Posterior vena cava (tissue), 2 donors: Measurements from ENCODE around the gene MYBL2. TPM values are rescaled to one million over a fixed set of nuclear protein-coding genes. Genes with fewer than 3 reads are reported as not detected.
A peak's percentile ranks its signal among the peaks of the same experiment; 100 is the strongest.

Experiments
- DNase-seq: peaks from one replicate; pipeline ENCODE4 v3.0.0-alpha.2; 2020; ENCODE audit warnings: low spot score
- intact Hi-C, 2 donors: fragments of 100-400 bp; cut with DNase I; formaldehyde crosslinking; loops; one replicate each; pipeline versions ENCODE4 v1.14.1 to v1.14.2; 2022 to 2023
- total RNA-seq, 2 donors: library from RNA; stranded (reverse); fragmentation: NEBNext Ultra II Directional; extraction: Animal tissue kit (Norgen Biotek cat#: 25700); gene quantifications; one replicate each; pipeline ENCODE4 v1.2.1, GENCODE V29; 2021
- donor health status: DM: yes; HTN: yes; CAD: no.
- donor health status: DM: yes; HTN: yes; CAD: no.

MYBL2 gene
- total RNA-seq, 2 donors from 2014 or later: 0.24 to 0.60 TPM

DNA sequence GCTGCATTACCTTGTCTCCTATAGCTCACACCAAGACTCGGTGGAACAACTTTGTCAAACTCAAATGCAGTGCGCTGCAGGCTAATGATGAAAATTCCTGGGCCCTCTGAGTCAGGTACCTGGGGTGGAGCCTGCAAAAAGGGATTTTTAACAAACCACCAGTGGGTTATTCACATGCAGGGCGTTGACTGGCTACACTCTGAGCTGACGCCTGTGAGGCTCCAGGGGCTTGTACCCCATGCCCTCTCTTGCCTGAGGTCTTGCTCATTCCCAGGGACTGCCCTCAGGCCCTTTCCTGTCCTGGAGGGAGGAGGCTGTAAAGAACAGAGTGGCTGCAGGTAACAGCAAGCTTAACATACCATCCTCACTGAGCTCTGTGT, 50.7 kb downstream of the MYBL2 start:
- peak; percentile 54 for DNase-seq
- intact Hi-C loops: loop anchor here in 1 of 2 donors (5.0 kb wide), 1 partner anchor 50 kb away; the partner anchor contains the start of gene MYBL2

DNA sequence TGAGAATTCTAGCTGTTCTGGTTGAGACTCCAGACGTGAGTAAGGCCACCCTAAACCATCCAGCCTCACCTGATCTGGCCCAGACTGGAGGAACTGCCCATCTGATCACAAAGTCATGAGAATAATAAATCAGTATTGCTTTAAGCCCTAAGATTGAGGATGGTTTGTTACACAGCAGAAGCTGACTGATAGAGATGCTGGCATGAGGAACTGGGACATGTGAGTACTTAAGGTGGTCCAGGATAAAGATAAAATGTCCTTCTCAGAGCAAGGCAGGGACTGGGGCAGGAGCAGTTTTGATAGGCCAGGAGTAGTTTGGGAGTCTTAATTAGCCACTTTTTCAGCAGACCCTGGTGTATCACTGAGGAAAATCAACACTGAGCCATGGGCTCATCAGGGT, 53.1 kb downstream of the MYBL2 start:
- intact Hi-C loops: no loop called here
- DNase-seq: no peak

DNA sequence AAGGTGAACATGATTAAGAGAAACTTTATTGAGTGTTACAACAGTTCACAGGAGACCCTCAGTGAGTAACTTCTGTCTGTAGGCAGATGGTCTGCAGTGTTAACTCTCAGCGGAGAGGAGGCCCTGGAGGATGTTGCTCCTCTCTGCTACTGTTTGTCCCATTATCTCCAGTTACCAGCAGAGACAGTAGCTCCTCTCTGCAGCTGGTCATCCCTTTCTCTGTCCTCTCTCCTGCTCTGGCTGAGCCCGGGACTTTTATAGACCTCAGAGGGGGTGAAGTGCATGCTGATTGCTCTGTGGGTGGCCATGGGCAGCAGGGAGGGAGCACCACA, 54.1 kb downstream of the MYBL2 start:
- intact Hi-C loops: no loop called here
- DNase-seq: peak; percentile 31

DNA sequence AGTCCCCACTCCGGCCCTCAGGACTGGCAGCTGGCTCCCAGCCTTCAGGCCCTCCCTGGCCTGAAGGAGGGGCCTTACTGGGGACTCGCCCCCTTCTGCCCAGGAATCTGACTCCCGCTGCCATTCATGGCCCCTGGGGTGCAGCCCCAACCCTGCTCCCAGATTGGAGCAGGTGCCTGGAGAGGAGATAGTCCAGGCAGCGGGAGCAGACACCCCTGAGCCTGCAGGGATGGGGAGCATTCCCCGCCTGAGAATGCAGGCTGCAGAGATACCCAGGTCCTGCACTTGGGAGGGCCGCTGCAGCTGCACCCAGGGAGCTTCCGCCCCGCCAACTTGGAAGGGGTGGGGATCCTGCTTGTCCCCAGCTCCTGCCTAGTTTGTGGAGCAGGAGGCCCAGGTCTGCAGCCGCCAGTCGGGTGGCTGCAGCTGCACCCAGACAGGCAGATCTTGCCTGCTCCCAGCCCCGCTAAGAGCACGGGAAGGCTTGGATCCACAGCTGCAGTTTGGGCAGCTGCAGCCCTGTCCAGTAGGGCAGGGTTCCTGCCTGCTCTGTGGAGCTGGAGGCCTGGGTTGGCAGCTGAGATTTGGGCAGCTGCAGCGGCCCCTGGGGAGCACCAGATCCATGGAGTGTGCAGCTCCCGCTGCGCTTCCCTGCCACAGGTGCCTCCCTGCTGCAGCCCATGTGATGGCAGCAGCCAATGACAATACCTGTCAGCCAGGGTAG, 54.7 kb downstream of the MYBL2 start:
- peak; percentile 47 for DNase-seq
- intact Hi-C loops: no loop called here

DNA sequence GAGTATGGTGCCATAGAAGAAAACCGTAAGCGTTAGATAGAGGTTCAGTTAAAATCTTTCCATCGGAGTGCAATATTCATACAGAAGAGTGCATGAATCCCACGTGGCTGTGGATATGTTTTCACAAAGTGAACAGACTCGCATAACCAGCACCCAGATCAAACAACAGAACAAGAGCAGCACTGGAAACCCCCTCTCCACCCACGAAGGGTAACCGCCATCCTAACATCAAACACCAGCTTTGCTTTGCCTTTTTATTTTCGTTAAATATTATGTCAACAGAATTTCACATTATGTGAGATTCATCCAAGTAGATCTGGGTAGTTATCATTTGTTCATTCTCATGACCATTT, 55.2 kb downstream of the MYBL2 start:
- DNase-seq: peak; percentile 0
- intact Hi-C loops: no loop called here

DNA sequence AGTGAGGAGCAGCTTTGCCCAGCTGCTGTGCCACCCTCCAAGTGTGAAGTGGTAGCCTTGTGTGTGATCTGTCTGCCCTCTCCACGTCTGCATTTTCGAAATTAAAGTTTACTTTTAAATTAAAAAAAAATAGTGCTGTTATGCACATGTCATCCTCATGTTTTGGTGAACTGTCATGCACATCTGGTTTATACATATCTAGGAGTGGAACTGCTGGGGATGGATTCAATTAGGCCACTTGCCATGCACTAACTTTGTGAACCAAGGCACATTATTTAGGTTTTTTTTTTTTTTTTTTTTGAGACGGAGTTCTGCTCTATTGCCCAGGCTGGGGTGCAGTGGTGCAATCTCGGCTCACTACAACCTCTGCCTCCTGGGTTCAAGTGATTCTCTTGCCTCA, 56.3 kb downstream of the MYBL2 start:
- intact Hi-C loops: no loop called here

DNA sequence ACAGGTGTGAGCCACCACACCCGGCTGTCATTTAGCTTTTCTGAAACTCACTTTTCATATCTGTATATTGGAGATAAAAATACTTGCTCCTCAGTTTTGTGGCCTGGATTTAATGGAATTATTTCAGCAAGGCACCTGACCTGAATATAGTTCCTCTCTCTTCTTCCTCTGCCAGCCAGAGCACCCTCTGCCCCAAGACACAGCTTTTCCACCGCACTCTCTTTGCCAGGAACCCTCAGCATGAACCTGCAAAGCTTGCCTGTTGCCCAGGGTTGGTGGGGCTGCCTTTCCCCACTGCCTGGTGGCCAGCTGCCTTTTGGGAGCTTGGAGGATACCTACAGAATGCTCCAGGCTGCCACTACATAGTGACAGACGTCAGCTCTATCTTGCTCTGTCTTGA, 56.8 kb downstream of the MYBL2 start:
- intact Hi-C loops: no loop called here
- DNase-seq: peak; percentile 55

More for the DNA sequence above, 56.3 kb downstream of the MYBL2 start:
- DNase-seq: no peak

DNA sequence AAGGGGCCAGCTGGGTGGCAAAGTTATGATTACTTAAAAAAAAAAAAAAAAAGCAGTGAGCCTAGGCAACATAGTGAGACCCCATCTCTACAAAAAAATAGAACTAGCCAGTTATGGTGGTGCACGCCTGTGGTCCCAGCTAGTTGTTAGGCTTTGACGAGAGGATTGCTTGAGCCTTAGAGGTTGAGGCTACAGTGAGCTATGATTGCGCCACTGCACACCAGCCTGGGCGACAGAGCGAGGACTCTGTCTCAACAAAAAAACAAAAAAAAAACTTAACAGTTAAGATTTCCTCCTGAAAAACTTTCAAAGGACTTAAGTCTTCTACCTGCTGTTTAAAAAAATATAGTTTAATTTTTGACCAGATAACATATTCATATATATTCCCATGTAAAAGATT, 57.5 kb downstream of the MYBL2 start:
- DNase-seq: peak; percentile 25
- intact Hi-C loops: no loop called here

DNA sequence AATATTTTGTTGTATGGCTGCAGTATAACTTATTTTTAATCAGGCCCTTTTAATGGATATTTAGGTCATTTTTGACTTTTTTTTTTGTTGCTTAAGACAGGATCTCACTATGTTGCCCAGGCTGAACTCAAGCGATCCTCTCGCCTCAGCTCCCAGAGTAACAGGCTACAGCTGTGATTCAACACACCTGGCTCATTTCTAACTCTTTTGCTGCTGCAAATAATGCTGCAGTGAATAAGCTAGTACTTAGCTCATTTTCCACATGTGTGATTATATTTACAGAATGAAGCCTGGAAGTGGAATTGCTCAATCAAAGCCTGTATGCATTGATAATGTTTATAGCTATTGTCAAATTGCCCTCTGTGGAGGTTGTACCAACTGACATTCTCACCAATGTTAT, 58.8 kb downstream of the MYBL2 start:
- intact Hi-C loops: no loop called here
- DNase-seq: peak; percentile 1

DNA sequence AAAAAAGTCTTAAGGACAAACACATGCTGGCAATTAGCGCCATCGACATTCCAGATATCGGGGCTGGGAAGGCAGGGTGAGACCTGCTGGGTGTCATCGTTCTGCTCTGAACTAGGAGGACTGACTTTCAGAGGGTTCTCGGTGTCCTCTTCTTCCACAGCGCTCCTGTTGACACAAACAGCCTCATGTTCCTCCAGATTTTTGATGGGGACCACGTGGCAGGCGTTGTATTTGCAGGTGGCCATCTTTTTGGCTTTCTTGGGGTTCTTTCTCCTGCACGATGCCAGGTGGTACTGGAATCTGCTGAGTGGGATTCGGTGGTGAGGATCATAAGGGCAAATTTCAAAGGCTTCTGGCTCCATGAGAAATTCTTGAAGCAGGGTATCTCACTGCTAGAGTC, 59.4 kb downstream of the MYBL2 start:
- peak; percentile 26 for DNase-seq
- intact Hi-C loops: no loop called here

DNA sequence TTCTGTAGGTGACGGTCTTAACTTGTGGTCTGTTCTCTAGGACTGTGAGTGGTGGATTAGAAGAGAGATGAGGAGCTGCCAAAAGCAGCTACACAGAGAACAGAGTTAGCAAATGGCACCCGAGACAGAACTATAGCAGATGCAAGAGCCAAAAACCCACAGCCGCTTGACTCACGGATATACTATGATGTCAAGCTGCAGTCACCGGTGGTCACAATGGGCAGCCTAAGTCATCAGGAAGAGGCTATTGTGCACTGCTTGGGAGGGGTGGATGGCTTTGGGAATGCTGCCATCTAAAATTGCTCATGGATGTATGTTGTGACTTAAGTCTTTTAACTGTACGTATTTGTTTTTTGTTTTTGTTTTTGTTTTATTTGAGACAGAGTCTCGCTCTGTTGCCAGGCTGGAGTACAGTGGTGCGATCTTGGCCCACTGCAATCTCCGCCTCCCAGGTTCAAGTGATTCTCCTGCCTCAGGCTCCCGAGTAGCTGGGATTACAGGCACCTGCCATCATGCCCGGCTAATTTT, 60.0 kb downstream of the MYBL2 start, which contains the start of gene GTSF1L:
TSS of gene GTSF1L (minus strand) at position 192 of the 528 bp plus-strand sequence. CDS start 308 bp downstream, outside the sequence.
- DNase-seq: peak; percentile 13

DNA sequence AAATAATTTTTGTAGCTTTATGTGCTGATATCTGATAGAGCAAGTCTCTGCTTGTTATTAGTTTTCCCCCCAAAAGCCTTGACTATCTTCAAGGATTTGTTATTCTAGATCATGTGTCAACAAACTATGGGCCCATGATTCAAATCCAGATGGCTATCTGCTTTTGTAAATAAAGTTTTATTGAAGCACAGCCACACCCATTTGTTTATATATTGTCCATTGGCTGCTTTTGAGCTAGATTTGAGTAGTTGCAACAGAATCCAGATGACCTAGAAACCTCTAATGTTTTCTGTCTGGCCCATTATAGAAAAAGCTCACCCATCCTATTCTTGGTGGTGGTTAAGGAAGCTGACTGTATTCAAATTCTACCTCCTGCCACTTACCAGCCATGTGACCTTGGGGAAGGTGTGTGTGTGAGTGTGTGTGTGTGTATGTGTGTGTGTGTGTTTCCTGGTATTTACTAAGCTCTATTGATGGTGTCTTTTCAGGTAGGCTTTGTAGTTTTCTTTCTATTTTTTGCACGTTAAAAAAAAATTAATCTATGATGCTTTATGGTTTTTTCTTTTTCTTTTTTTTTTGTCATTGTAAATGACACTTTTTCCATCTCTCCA, 61.2 kb downstream of the MYBL2 start:
- DNase-seq: no peak
- intact Hi-C loops: no loop called here

More for the DNA sequence above, 60.0 kb downstream of the MYBL2 start, which contains the start of gene GTSF1L:
- intact Hi-C loops: no loop called here

DNA sequence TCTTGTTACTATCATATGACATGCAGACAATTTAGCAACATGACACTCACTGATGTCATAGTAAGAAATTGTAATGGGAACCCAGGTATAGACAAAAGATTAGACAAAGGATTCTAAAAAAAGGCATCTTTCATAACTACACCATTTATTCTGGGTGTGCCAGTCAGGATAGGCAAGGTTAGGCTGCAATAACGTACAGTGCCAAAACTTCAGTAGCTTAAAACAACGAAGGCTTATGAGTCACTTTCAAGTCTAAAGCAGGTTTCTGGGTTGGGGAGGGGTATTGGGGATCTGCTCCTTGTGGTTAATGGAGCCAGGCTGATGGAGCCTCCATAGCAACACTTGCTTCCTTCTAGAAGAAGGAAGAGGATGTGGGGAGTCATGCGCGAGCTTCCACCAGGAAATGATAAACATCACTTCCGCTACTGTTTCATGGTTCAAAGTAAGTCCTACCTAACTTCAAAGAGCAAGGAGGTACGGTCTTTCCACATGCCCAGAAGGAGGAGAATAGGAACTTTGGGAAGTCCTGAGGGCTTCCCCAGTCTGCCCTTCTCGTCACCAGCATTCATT, 61.9 kb downstream of the MYBL2 start:
- intact Hi-C loops: no loop called here
- DNase-seq: peak; percentile 4

DNA sequence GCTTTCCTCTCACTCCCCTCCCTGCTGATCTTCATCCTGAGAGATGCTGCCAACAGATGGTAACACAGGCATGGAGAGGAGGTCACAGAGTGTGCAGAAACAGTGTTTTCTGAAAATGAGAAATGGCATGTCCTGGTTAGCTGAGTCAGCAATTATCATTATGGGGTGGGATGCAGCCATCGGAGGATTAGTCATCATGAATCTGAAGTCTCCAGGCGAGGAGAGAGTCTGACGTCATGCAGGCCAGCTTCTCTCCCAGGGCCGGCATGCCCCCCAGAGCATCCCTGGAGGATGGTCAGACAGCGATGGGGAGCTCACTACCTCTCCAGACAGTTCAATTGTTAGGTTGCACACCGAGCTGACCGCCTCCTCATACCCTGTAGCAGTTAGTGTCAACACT, 64.6 kb downstream of the MYBL2 start:
- DNase-seq: peak; percentile 24
- intact Hi-C loops: no loop called here

DNA sequence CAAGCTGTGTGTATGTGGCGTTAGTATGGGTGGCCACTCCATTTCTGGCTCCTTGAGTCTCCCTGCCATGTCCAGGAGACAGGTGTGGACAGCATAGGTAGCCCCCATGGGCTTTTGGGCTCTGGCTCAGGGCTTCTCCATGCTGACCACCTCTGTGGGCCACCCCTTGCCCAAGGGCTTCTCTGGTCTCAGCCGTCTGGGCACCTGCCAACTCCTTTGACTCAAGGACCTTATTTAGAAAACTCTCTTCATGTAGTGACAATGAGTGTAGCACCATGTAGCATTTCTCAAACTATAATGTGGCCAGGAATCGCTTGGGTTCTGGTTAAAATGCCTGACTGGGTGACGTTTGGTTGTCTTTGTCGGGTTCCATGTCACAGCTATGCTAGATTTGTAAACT, 65.0 kb downstream of the MYBL2 start:
- peak; percentile 56 for DNase-seq
- intact Hi-C loops: no loop called here

DNA sequence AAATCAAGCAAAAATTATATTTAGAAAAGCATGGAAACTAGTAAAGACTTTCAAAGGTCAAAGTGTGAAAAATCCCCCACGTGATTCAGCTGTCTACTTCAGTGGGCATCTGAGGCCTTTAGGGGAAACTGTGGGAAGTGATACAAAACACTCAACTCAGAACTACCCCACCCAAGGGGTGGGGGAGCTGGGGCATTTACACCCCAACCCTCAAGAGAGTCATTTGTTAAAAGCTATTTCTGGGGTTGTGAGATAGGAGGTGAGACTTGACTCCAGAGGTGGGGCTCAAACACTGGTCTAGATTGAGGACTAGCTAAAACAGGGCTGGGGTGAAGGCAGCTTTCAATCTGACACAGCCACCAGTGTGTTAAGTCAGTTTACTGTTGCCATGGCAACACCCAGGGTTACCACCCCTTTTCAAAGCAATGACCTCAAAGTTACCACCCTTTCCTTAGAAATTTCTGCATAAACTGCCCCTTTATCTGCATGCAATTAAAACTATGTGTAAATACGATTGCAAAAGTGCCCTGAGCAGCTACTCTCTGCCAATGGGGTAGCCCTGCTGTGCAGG, 69.8 kb downstream of the MYBL2 start:
- DNase-seq: no peak
- intact Hi-C loops: no loop called here

DNA sequence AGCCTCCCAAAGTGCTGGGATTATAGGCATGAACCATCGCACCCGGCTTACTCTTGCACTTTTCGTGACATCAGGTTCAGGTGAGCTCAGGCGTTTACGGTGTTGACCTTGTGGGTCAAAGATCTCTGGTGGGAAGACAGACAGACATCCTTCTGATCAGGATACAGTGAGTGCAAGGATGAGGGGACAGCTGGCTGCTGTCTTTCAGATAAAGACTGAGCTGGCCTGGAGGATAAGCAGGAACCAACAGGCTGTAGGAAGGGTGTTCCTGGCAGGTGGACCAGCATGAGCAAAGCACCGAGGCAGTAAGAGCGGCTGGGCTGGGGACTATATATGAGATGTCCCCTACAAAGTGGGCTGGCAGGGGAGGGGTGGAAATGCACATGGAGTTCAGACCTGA, 71.0 kb downstream of the MYBL2 start:
- intact Hi-C loops: no loop called here
- no peak for DNase-seq

DNA sequence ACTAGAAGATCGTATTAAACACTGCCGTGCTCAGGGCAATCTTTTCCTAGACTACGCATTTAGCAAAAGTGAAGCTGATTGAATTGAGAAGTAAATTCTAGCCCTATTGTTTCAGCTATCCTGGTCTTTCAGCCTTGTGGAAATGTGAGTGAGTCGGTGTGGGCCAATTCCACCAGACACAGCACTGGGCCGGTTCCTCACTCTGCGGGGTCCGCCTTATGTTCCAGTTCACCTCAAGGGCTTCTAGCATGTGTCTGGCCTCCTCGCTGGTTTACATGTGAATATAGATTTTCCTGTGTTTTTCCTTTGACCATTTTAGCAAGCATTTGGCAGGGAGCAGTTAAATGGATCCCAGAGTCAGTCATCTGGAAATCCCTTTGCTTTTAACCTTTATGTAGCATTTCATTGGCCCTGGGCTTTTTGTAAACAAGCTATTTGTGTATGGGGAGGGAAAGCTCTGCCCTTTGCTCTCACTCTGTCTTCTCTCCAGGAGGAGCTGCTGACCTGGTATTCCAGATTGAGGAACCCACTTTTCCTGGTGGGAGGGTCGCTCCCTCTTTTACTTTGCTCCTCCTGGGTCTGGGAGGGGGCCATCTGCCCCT, 72.3 kb downstream of the MYBL2 start:
- intact Hi-C loops: no loop called here
- no peak for DNase-seq

DNA sequence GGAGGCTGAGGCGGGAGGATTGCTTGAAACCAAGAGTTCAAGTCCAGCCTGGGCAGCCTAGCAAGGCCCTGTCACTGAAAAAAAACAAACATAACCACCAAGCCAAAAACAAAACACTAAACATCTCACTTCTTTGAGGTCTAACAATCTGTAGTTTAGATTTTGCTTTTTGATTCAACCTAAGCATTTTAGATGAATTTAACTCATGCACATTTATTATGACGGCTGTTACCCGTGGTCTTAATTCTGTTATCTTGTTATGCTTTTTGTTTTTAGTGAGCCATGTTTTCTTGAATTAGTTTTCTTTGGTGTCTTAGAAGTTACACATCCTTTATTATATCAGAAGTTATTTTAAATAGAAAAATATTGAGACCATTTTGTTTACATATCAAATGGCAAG, 73.7 kb downstream of the MYBL2 start:
- DNase-seq: no peak
- intact Hi-C loops: loop anchor here in 1 of 2 donors (2.0 kb wide), 1 partner anchor 42 kb away; no protein-coding TSS in a partner anchor

DNA sequence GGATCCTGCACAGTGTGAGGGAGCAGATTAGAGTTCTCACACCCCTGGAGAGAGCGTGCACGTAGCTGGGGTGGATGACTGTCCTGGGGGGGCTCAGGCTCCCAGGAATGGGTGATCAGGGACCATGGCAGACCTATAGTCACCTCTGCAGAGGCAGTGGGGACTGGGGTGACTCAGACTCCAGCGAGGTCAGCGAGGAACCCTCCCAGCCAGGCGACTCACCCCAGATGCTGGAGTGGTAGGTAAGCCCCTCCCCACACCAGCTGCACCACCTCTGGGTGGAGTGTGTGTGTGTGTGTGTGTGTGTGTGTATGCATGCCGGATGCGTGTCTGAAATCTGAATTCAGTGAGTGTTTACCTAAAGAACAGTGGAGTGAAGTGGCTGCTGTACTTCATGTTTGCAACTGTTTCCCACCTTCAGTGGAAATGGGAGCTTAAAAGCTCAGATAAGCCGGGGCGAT, 77.3 kb downstream of the MYBL2 start:
- intact Hi-C loops: no loop called here
- DNase-seq: no peak
